PC-3 (cell line): ENCODE results near the gene PEX19. TPM values are rescaled to one million over a fixed set of nuclear protein-coding genes. Genes with fewer than 3 reads are reported as not detected.
"Not testable (repeated sequence)": the region's sequence is repeated elsewhere in the genome, so short reads cannot be mapped to it uniquely, and the experiment has no call there.

Source experiments
- ATAC-seq: fragments of 200-7000 bp; cut with Tn5 transposase; 2 replicates; pipeline ENCODE4 v1.9.1; 2020; ENCODE audit warnings: mild to moderate bottlenecking, moderate library complexity
- BruUV-seq: library from RNA; stranded (reverse); fragments of 400-500 nt; replicated peaks from 2 replicates; lab custom pipeline; 2021; lab: Mats Ljungman, UMichigan
- CTCF ChIA-PET: fragments of 300-600 bp; sonication (Branson Sonifier 250); formaldehyde crosslinking; loops from one replicate; lab custom pipeline; 2022; ENCODE audit warnings: antibody characterized with exemption; lab: Charles Lee
- POLR2A ChIA-PET: fragments of 300-600 bp; sonication (Branson Sonifier 250); formaldehyde crosslinking; loops from one replicate; lab custom pipeline; 2022; ENCODE audit warnings: antibody characterized with exemption; ENCODE audit not compliant: unreplicated experiment; lab: Charles Lee
- DNase-seq: peaks from one replicate; pipeline ENCODE4 v3.0.0-alpha.2; 2015
- H2AFZ ChIP-seq: fragments of 300-600 bp; sonication (generic); 2 replicates; pipeline ENCODE4 v1.6.0; 2016; ENCODE audit warnings: antibody characterized with exemption, low read length
- H3F3A ChIP-seq: fragments of 300-600 bp; sonication (generic); one replicate; pipeline ENCODE4 v1.6.0; 2017; ENCODE audit warnings: antibody characterized with exemption, low read length, control low read depth, mild to moderate bottlenecking; ENCODE audit not compliant: unreplicated experiment
- H3K27ac ChIP-seq: fragments of 300-600 bp; sonication (generic); 2 replicates; pipeline ENCODE4 v1.5.1; 2016; ENCODE audit warnings: mild to moderate bottlenecking, low read length
- H3K27me3 ChIP-seq: fragments of 300-600 bp; sonication (generic); 2 replicates; pipeline ENCODE4 v1.6.1; 2016; ENCODE audit warnings: low read length, mixed read lengths
- H3K36me3 ChIP-seq: fragments of 300-600 bp; sonication (generic); 2 replicates; pipeline ENCODE4 v1.6.1; 2016; ENCODE audit warnings: low read depth, mixed run types, low read length, mixed read lengths
- H3K4me1 ChIP-seq: fragments of 300-600 bp; sonication (generic); 2 replicates; pipeline ENCODE4 v1.5.1; 2016; ENCODE audit warnings: low read length; ENCODE audit not compliant: insufficient read depth
- H3K4me2 ChIP-seq: fragments of 300-600 bp; sonication (generic); 2 replicates; pipeline ENCODE4 v1.6.0; 2016; ENCODE audit warnings: low read length
- H3K4me3 ChIP-seq: fragments of 300-600 bp; sonication (generic); 2 replicates; pipeline ENCODE4 v1.5.1; 2016; ENCODE audit warnings: mild to moderate bottlenecking, low read length, mixed read lengths
- H3K79me2 ChIP-seq: fragments of 300-600 bp; sonication (generic); 2 replicates; pipeline ENCODE4 v1.6.1; 2017; ENCODE audit warnings: low read length, mixed read lengths
- H3K9ac ChIP-seq: fragments of 300-600 bp; sonication (generic); 2 replicates; pipeline ENCODE4 v1.6.0; 2016; ENCODE audit warnings: mild to moderate bottlenecking, low read length
- H3K9me2 ChIP-seq: fragments of 300-600 bp; sonication (generic); replicated peaks from 2 replicates; pipeline ENCODE4 v1.6.1; 2016; ENCODE audit warnings: mixed run types, low read length, mixed read lengths
- H3K9me3 ChIP-seq: fragments of 300-600 bp; sonication (generic); 2 replicates; pipeline ENCODE4 v1.6.1; 2016; ENCODE audit warnings: low read length, mixed read lengths
- H4K20me1 ChIP-seq: fragments of 300-600 bp; sonication (generic); 2 replicates; pipeline ENCODE4 v1.6.1; 2016; ENCODE audit warnings: low read length, mixed read lengths
- EZH2 ChIP-seq: fragments of 300-600 bp; sonication (generic); IDR thresholded peaks from one replicate; pipeline ENCODE4 v1.6.1; 2017; ENCODE audit warnings: antibody characterized with exemption, mild to moderate bottlenecking, low read length; ENCODE audit not compliant: unreplicated experiment
- EZH2phosphoT487 ChIP-seq: fragments of 300-600 bp; sonication (generic); IDR thresholded peaks from 2 replicates; pipeline ENCODE4 v1.6.1; 2018; ENCODE audit warnings: mild to moderate bottlenecking, antibody characterized with exemption, low read length, borderline replicate concordance
- intact Hi-C: fragments of 100-400 bp; cut with micrococcal nuclease; formaldehyde crosslinking; loops from 2 replicates; pipeline ENCODE4 v1.9.0; 2023
- total RNA-seq: library from RNA; depleted of rRNA; stranded (reverse); fragments of >200 nt; gene quantifications from 2 replicates; pipeline ENCODE4 v1.2.3, GENCODE V29; 2014
- TF ChIP-seq, protein P1 (sequence below): fragments of 300-600 bp; sonication (generic); conservative IDR thresholded peaks from 2 replicates; pipeline ENCODE4 v1.5.1; 2017; ENCODE audit warnings: antibody characterized with exemption, low read depth, mild to moderate bottlenecking, low read length

Gene PEX19
- total RNA-seq, 1 experiment from 2014 or later: 63.2 TPM

DNA sequence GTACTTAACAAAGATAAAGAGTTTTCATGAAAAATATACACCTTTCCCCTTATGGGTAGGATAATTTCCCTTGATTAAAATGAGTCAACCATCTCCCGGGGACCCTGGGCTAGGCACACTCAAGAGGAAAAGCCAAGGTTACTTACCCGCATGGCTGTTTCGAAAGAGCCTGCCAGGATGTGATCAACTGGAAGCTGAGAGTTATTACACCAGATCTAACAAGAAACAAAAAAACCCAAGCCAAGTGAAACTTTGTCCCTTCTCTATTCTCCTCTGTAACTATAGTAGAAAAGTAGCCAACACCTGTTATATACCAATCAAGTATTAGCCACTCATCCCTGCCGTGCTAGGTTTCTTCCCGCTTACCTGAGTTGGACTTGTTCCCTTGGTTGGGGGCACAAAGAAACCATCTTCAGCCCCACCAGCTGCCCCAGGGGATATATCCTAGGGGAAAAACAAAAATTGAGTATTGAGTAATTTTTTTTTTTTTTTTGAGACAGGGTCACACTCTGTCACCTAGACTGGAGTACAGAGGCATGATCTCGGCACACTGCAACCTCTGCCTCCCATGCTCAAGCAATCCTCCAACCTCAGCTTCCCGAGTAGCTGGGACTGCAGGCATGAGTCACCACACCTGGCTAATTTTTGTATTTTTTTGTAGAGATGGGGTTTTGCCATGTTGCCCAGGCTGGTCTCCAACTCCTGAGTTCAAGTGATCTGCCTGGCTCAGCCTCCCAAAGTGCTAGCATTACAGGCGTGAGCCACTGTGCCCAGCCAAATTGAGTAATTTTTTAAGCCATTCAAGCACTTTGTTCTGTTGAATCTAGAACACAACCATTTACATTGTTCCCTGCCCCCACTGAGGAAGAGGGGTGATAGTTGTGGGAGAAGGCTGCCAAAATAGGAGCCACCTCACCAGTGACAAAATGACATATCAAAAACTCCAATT, 8.4 kb upstream of the PEX19 start:
- Histone ChIP-seq H3K9me3 (no peaks in the 10 kb centered on the region), H4K20me1 (no peaks in the 10 kb centered on the region), H3K4me1 (no peaks in the 10 kb centered on the region), H3K9ac (no peak overlapping the region), H3K36me3 (peaks cover 87% of the 10 kb centered on the region), H3K27ac (no peak overlapping the region), H3K79me2 (no peaks in the 10 kb centered on the region), H3F3A (no peaks in the 10 kb centered on the region), H3K27me3 (no peaks in the 10 kb centered on the region), H2AFZ (no peak overlapping the region), H3K4me3 (no peak overlapping the region), H3K4me2 (no peak overlapping the region), H3K9me2 (no peaks in the 10 kb centered on the region)
- ChIA-PET POLR2A (interaction anchor here (0.6 kb wide), 1 partner anchor 8 kb away, joined by 4 read pairs; no protein-coding TSS in a partner anchor), CTCF (interaction anchor here (1.2 to 2.4 kb wide), 2 partner anchors 41 to 100 kb away, joined by 3 to 21 read pairs; no protein-coding TSS in a partner anchor)
- intact Hi-C loops: no loop called here
- DNase-seq: no peak
- no peak for ATAC-seq
- TF ChIP-seq, protein P1, sequence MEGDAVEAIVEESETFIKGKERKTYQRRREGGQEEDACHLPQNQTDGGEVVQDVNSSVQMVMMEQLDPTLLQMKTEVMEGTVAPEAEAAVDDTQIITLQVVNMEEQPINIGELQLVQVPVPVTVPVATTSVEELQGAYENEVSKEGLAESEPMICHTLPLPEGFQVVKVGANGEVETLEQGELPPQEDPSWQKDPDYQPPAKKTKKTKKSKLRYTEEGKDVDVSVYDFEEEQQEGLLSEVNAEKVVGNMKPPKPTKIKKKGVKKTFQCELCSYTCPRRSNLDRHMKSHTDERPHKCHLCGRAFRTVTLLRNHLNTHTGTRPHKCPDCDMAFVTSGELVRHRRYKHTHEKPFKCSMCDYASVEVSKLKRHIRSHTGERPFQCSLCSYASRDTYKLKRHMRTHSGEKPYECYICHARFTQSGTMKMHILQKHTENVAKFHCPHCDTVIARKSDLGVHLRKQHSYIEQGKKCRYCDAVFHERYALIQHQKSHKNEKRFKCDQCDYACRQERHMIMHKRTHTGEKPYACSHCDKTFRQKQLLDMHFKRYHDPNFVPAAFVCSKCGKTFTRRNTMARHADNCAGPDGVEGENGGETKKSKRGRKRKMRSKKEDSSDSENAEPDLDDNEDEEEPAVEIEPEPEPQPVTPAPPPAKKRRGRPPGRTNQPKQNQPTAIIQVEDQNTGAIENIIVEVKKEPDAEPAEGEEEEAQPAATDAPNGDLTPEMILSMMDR: no peak
- no peak for TF ChIP-seq EZH2phosphoT487
- no TSS peak for BruUV-seq

DNA sequence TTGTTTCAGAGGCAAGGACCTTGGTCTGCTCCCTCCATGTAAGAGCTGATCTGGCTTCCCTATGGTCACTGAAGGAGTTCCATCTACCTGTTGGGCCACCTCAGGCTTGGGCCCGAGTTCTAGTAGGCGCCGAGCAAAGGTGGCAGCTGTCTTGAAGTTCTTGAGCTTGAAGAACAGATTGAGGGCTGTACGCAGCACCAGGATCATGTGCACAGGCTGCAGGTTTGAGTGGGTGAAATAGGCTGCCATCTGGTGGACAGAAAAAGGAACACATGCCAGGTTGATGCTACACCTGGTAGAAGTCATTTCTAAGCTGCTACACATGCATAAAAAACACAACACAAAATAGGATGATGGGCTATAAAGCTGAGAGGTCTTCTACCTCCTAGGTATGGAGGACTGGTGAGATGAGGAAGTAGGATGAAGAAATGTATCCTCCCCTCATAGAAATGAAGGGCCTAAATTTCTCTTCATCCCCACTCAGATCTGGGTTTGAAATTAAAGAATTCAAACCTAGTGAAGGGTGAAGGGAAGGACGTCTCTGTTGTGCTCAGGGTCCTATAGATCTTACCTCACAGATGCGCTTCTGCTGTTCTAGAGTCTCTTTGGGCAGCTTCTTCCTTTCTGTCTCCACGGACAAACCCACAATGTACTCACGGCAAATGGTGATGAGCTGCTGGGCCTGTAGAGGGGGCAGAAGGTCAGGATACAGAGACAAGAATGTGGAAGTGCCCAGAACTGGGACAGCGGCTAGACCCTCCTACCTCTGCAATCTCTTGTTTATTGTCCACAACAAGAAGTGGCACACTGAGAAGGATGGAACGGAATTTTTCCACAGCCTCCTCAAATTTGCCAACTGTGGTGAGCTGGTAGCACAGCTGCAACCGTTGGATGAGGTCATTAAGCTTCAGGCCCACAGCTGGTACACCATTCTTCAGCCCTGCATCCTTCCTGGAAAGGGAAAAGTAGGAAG, 6.6 kb upstream of the PEX19 start:
- peaks cover 4% of the 10 kb centered on the region; the same call in 1 of the 2 replicates for H3K4me1 ChIP-seq
- no peak overlapping the region for H2AFZ ChIP-seq
- ChIA-PET POLR2A (interaction anchor here (0.5 kb wide), 1 partner anchor 1281 kb away, joined by 4 read pairs; no protein-coding TSS in a partner anchor), CTCF (interaction anchor here (0.6 to 2.4 kb wide), 16 partner anchors 13 to 1159 kb away, joined by 3 to 35 read pairs (median 6); partner anchors contain the start of genes DCAF8 and NHLH1)
- H3K27ac ChIP-seq: no peak overlapping the region
- no peaks in the 10 kb centered on the region for H4K20me1 ChIP-seq
- no peaks in the 10 kb centered on the region for H3K79me2 ChIP-seq
- DNase-seq: peak; percentile 80
- intact Hi-C loops: loop anchor here (1.0 kb wide), 1 partner anchor 98 kb away; no protein-coding TSS in a partner anchor
- H3K27me3 ChIP-seq: no peaks in the 10 kb centered on the region
- H3K9me2 ChIP-seq: no peaks in the 10 kb centered on the region
- ATAC-seq: peak; percentile 87
- no peaks in the 10 kb centered on the region for H3K9me3 ChIP-seq
- no peak overlapping the region for H3K4me2 ChIP-seq
- H3K36me3 ChIP-seq: peaks cover 73% of the 10 kb centered on the region
- TF ChIP-seq, protein P1: peak; percentile 92
- TF ChIP-seq EZH2 (no peak), EZH2phosphoT487 (no peak)
- no peaks in the 10 kb centered on the region for H3F3A ChIP-seq
- H3K4me3 ChIP-seq: no peak overlapping the region
- no TSS peak for BruUV-seq
- no peak overlapping the region for H3K9ac ChIP-seq

DNA sequence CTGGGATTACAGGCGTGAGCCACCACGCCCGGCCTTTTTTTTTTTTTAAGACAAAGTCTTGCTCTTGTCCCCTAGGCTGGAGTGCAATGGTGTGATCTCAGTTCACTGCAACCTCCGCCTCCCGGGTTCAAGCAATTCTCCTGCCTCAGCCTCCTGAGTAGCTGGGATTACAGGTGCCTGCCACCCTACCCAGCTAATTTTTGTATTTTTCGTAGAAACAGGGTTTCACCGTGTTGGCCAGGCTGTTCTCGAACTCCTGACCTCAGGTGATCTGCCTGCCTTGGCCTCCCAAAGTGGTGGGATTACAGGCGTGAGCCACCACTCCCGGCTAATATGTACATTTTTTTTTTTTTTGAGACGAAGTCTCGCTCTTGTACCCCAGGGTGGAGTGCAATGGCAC, 2.8 kb upstream of the PEX19 start:
- H3K4me3 ChIP-seq, H3K9ac ChIP-seq, ATAC-seq, H3K9me2 ChIP-seq, H4K20me1 ChIP-seq, H2AFZ ChIP-seq, H3K9me3 ChIP-seq, POLR2A ChIA-PET, H3K27ac ChIP-seq, BruUV-seq, H3F3A ChIP-seq, DNase-seq, H3K4me2 ChIP-seq, intact Hi-C loops, H3K27me3 ChIP-seq: not testable (repeated sequence)
- H3K79me2 ChIP-seq: peaks cover 20% of the 10 kb centered on the region
- peaks cover 39% of the 10 kb centered on the region for H3K36me3 ChIP-seq
- H3K4me1 ChIP-seq: peaks cover 18% of the 10 kb centered on the region
- CTCF ChIA-PET: interaction anchor here (0.9 kb wide), 1 partner anchor 25 kb away, joined by 7 read pairs; the partner anchor contains the start of gene DCAF8
